HG03025 (cell line): ENCODE measurements around the gene ANKRD16.
A peak's percentile ranks its signal among the peaks of the same experiment; 100 is the strongest.
"Not testable (repeated sequence)": the region's sequence is repeated elsewhere in the genome, so short reads cannot be mapped to it uniquely, and the experiment has no call there.

Experiments
- ATAC-seq: cut with Tn5 transposase; IDR thresholded peaks from one replicate; pipeline ENCODE4 v1.9.1; 2021; ENCODE audit warnings: mild to moderate bottlenecking, moderate library complexity; ENCODE audit not compliant: unreplicated experiment, low FRiP score

The ANKRD16 gene

GRCh38 chr10:5840314-5841307 lies 49.1 kb downstream of the ANKRD16 start:
- ATAC-seq: peak; percentile 62

GRCh38 chr10:5836181-5836580 lies 53.5 kb downstream of the ANKRD16 start:
- not testable (repeated sequence) for ATAC-seq

- ATAC-seq: no peak
Measured at GRCh38 chr10:5835446-5836095, 54.1 kb downstream of the ANKRD16 start.

DNA sequence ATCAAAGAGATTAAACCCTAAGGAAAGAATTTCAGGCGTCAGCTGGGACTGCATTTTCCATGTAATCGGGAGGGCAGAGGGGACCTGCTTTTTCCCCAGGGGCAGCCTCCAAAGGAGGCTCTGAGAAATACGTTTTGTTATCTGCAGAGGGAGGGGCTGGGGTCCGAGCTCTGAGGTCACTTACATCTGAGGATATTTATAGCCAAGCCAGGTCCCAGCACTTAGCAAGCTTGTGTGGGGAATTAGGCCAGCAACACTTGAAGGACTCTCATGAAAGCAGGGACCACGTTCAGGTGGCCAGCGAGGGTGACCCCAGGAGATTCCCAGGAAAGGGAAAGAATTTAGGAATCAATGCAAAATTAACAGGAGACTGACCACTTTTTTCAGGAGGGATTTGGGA lies 55.9 kb downstream of the ANKRD16 start:
- no peak for ATAC-seq

- no peak for ATAC-seq
Measured at GRCh38 chr10:5832946-5833345, 56.7 kb downstream of the ANKRD16 start.

- no peak for ATAC-seq
Measured at GRCh38 chr10:5831446-5831782, 58.3 kb downstream of the ANKRD16 start.

GRCh38 chr10:5830629-5831445 lies 58.9 kb downstream of the ANKRD16 start:
- ATAC-seq: no peak

- no peak for ATAC-seq
Measured at GRCh38 chr10:5829267-5829666, 60.4 kb downstream of the ANKRD16 start.

GRCh38 chr10:5828725-5829124 lies 61.0 kb downstream of the ANKRD16 start:
- ATAC-seq: no peak

DNA sequence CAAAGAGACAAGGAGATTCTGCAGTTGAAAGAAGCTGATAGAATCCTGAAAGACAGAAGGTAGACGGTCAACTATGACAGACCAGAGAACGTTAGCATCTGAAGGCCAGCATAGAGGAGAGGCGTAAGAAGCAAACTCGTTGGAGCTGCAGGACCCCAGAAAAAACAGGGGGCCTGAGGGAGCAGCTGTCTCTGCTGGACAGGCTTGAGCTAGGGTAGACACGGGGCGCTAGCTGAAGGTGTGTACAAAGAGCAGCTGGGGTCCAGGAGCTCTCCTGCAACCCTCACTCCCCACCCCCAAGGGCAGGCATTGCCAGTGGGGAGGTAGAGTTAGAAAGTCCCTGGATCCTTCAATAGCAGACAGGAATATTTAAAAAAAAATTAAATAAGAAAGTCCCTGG lies 61.9 kb downstream of the ANKRD16 start:
- ATAC-seq: no peak

DNA sequence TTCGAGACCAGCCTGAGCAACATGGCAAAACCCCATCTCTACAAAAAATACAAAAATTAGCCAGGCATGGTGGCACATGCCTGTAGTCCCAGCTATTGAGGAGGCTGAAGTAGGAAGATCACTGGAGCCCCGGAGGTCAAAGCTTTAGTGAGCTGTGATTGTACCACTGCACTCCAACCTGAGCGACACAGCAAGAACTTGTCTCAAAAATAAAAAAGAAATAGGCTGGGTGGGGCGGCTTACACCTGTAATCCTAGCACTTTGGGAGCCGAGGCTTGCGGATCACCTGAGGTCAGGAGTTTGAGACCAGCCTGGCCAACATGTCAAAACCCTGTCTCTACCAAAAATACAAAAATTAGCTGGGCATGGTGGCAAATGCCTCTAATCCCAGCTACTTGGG lies 63.2 kb downstream of the ANKRD16 start:
- not testable (repeated sequence) for ATAC-seq

GRCh38 chr10:5818894-5819293 lies 70.8 kb downstream of the ANKRD16 start:
- no peak for ATAC-seq

- no peak for ATAC-seq
Measured at GRCh38 chr10:5818048-5818331, 71.7 kb downstream of the ANKRD16 start.

- no peak for ATAC-seq
Measured at GRCh38 chr10:5817322-5818047, 72.2 kb downstream of the ANKRD16 start.

DNA sequence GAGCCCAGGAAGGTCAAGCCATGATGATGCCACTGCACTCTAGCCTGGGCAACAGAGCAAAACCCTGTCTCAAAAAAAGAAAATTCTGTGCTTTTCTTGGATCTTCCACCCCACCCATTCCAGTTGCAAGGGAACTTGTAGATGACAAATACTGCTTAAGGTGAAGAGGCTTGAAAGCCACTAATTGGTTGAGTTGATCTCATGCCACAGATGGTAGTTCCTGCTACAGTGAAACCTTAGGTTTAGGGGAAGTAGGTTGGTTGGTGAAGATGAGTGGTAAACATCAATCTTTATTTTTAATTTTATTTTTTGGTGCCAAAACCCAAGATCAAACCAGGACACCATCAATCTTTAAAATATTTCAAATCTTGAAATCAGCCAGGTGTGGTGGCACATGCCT lies 73.5 kb downstream of the ANKRD16 start:
- ATAC-seq: no peak

DNA sequence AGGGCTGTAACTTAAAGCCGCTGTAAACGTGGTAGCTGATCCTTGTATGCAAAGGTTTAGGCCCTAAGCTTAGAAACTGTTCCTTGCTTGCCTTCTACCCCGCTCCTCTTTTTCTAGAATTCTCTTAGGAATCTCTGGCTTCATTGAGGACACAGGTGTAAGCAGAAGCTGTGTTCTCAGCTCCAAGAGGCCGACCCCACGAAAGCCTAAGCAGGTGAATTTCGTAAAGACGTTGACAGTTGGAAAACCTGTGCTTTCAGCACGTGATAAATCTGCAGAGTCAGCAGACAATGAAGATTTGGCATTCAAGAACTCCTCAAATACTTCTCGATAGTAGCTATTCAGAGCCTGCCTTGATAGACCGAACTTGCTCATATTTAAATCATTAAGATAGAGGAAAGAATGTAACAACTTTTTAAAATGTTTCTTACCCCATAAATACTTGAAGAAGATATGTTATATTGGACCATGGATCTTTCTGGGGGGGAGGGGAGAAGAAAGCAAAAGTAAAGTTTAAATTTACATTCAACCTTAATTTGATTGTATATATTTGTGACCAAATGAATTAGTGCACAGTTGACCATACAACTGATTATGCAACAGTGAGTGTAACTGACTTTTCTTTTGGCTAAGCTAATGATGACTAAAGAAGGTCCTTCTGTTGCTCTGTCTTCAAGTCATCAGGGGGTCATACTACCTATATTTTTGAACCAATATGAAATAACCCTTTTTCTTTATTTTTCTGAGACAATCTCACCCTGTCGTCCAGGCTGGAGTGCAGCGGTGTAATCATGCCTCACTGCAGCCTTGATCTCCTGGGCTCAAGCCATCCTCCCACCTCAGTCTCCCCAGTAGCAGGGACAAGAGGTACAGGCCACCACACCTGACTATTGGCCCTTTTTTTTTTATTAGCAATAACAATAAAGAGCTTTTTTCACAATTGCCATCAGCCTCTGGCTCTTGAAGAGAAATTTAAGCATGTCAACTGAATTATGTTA lies 75.3 kb downstream of the ANKRD16 start:
- no peak for ATAC-seq

- ATAC-seq: peak; percentile 78
Measured at GRCh38 chr10:5813341-5814109, 76.2 kb downstream of the ANKRD16 start, which contains the start of gene GDI2. Gene GDI2, minus strand, starts transcription at chr10:5813434. Its CDS starts 176 bp downstream, at chr10:5813258.

DNA sequence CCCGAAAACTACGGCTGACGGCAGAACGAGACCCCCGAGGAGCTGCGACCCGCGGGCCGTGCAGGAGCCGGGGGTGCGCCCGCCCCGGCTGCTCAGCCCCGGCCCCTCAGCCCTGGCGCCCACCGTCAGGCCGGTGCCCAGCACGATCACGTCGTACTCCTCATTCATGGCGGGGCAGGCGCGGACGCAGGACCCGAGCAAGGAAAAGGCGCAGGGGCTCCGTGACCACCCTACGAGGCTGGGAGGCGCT lies 76.7 kb downstream of the ANKRD16 start:
- ATAC-seq: peak; percentile 18
